Activated naive CD4-positive, alpha-beta T cell treated with anti-CD3 and anti-CD28 coated beads, Interleukin-2, amount 10 ng/mL, durations not matched to agents 7 days and 5 days (primary cell): ENCODE results near the gene UGT1A6.
A peak's percentile ranks its signal among the peaks of the same experiment; 100 is the strongest.
"Not testable (repeated sequence)": the region's sequence is repeated elsewhere in the genome, so short reads cannot be mapped to it uniquely, and the experiment has no call there.

ENCODE experiments used
- CTCF ChIA-PET: fragments of 350-600 bp; sonication (Branson Sonifier 250); formaldehyde crosslinking; loops from one replicate; lab custom pipeline; 2021; ENCODE audit warnings: antibody characterized with exemption; lab: Charles Lee
- DNase-seq: peaks from one replicate; pipeline ENCODE4 v3.0.0-alpha.2; 2020
- H3K27ac Mint-ChIP-seq: one replicate; pipeline ENCODE4 v1.8.0; 2021; ENCODE audit warnings: mild to moderate bottlenecking, moderate library complexity, mixed read lengths
- H3K27me3 Mint-ChIP-seq: one replicate; pipeline ENCODE4 v1.8.0; 2021; ENCODE audit warnings: mild to moderate bottlenecking, mixed read lengths
- H3K36me3 Mint-ChIP-seq: one replicate; pipeline ENCODE4 v1.8.0; 2021; ENCODE audit warnings: mixed read lengths
- H3K4me1 Mint-ChIP-seq: one replicate; pipeline ENCODE4 v1.8.0; 2021; ENCODE audit warnings: mixed read lengths
- H3K4me3 Mint-ChIP-seq: one replicate; pipeline ENCODE4 v1.8.0; 2021; ENCODE audit warnings: mild to moderate bottlenecking, moderate library complexity, mixed read lengths
- H3K9me3 Mint-ChIP-seq: one replicate; pipeline ENCODE4 v1.8.0; 2021; ENCODE audit warnings: mixed read lengths

The UGT1A6 gene

GRCh38 chr2:233698740-233699139, 6.0 kb downstream of the UGT1A6 start:
- CTCF ChIA-PET = no interaction called here
- no peak for DNase-seq
- H3K27ac Mint-ChIP-seq = no peak overlapping the region
- no peaks in the 10 kb centered on the region for H3K9me3 Mint-ChIP-seq
- no peak overlapping the region for H3K4me3 Mint-ChIP-seq
- H3K36me3 Mint-ChIP-seq = no peaks in the 10 kb centered on the region
- peaks cover 13% of the 10 kb centered on the region for H3K27me3 Mint-ChIP-seq
- no peaks in the 10 kb centered on the region for H3K4me1 Mint-ChIP-seq

GRCh38 chr2:233699424-233700027, 6.8 kb downstream of the UGT1A6 start:
- CTCF ChIA-PET = no interaction called here
- Mint-ChIP-seq H3K27me3 (peaks cover 10% of the 10 kb centered on the region), H3K27ac (no peak overlapping the region)

GRCh38 chr2:233700028-233700635, 7.4 kb downstream of the UGT1A6 start:
- Mint-ChIP-seq H3K27me3 (peaks cover 13% of the 10 kb centered on the region), H3K27ac (no peak overlapping the region)

More at GRCh38 chr2:233699424-233700027, 6.8 kb downstream of the UGT1A6 start:
- no peaks in the 10 kb centered on the region for H3K36me3 Mint-ChIP-seq
- no peaks in the 10 kb centered on the region for H3K4me1 Mint-ChIP-seq
- no peak for DNase-seq
- no peaks in the 10 kb centered on the region for H3K9me3 Mint-ChIP-seq
- no peak overlapping the region for H3K4me3 Mint-ChIP-seq

GRCh38 chr2:233700842-233701241, 8.2 kb downstream of the UGT1A6 start:
- H3K27me3 Mint-ChIP-seq = peaks cover 13% of the 10 kb centered on the region
- H3K4me3 Mint-ChIP-seq, H3K36me3 Mint-ChIP-seq, H3K9me3 Mint-ChIP-seq, H3K4me1 Mint-ChIP-seq, DNase-seq, CTCF ChIA-PET, H3K27ac Mint-ChIP-seq: not testable (repeated sequence)

More at GRCh38 chr2:233700028-233700635, 7.4 kb downstream of the UGT1A6 start:
- no peaks in the 10 kb centered on the region for H3K9me3 Mint-ChIP-seq
- no peak for DNase-seq
- CTCF ChIA-PET = no interaction called here
- no peak overlapping the region for H3K4me3 Mint-ChIP-seq
- H3K36me3 Mint-ChIP-seq = no peaks in the 10 kb centered on the region
- H3K4me1 Mint-ChIP-seq = no peaks in the 10 kb centered on the region

GRCh38 chr2:233702238-233702637, 9.5 kb downstream of the UGT1A6 start:
- Mint-ChIP-seq H3K27ac (no peak overlapping the region), H3K27me3 (peaks cover 15% of the 10 kb centered on the region), H3K4me3 (no peak overlapping the region), H3K4me1 (no peaks in the 10 kb centered on the region), H3K36me3 (no peaks in the 10 kb centered on the region), H3K9me3 (no peaks in the 10 kb centered on the region)
- DNase-seq = no peak
- CTCF ChIA-PET = interaction anchor here (1.4 kb wide), 1 partner anchor 9 kb away, joined by 4 read pairs; no protein-coding TSS in a partner anchor

GRCh38 chr2:233705911-233706506, 13.3 kb downstream of the UGT1A6 start:
- no peaks in the 10 kb centered on the region for H3K36me3 Mint-ChIP-seq
- H3K4me3 Mint-ChIP-seq = no peak overlapping the region
- H3K27me3 Mint-ChIP-seq = peaks cover 18% of the 10 kb centered on the region
- no peaks in the 10 kb centered on the region for H3K4me1 Mint-ChIP-seq
- CTCF ChIA-PET = no interaction called here
- no peak overlapping the region for H3K27ac Mint-ChIP-seq
- no peak for DNase-seq
- H3K9me3 Mint-ChIP-seq = no peaks in the 10 kb centered on the region

- Mint-ChIP-seq H3K9me3 (no peaks in the 10 kb centered on the region), H3K27ac (no peak overlapping the region), H3K4me3 (no peak overlapping the region), H3K27me3 (peaks cover 23% of the 10 kb centered on the region), H3K36me3 (no peaks in the 10 kb centered on the region), H3K4me1 (no peaks in the 10 kb centered on the region)
- CTCF ChIA-PET = no interaction called here
- DNase-seq = no peak
These were observed 14.0 kb downstream of the UGT1A6 start for GRCh38 chr2:233706720-233707119.

- Mint-ChIP-seq H3K27me3 (peaks cover 35% of the 10 kb centered on the region), H3K4me3 (no peak overlapping the region), H3K9me3 (no peaks in the 10 kb centered on the region), H3K36me3 (no peaks in the 10 kb centered on the region), H3K27ac (no peak overlapping the region), H3K4me1 (no peaks in the 10 kb centered on the region)
- CTCF ChIA-PET = no interaction called here
- DNase-seq = no peak
These were observed 15.4 kb downstream of the UGT1A6 start for GRCh38 chr2:233707940-233708644.

- Mint-ChIP-seq H3K36me3 (no peaks in the 10 kb centered on the region), H3K4me1 (peaks cover under 1% of the 10 kb centered on the region), H3K9me3 (no peaks in the 10 kb centered on the region), H3K4me3 (no peak overlapping the region), H3K27me3 (peaks cover 39% of the 10 kb centered on the region), H3K27ac (no peak overlapping the region)
- CTCF ChIA-PET = no interaction called here
- DNase-seq = no peak
These were observed 16.3 kb downstream of the UGT1A6 start for GRCh38 chr2:233708942-233709341.

GRCh38 chr2:233711312-233712008, 18.8 kb downstream of the UGT1A6 start:
- H3K27ac Mint-ChIP-seq = no peak overlapping the region
- H3K4me1 Mint-ChIP-seq = peaks cover 4% of the 10 kb centered on the region
- H3K4me3 Mint-ChIP-seq = no peak overlapping the region
- peak; percentile 82 for DNase-seq
- CTCF ChIA-PET = interaction anchor here (0.6 to 2.1 kb wide), 10 partner anchors 8 to 307 kb away, joined by 3 to 5 read pairs (median 4); no protein-coding TSS in a partner anchor
- no peaks in the 10 kb centered on the region for H3K36me3 Mint-ChIP-seq
- H3K27me3 Mint-ChIP-seq = peaks cover 34% of the 10 kb centered on the region
- no peaks in the 10 kb centered on the region for H3K9me3 Mint-ChIP-seq

GRCh38 chr2:233712611-233713261, 20.0 kb downstream of the UGT1A6 start, which contains the start of gene UGT1A5:
TSS of gene UGT1A5 (plus strand) at chr2:233712907. CDS start at chr2:233712992, 85 bp downstream.
- H3K9me3 Mint-ChIP-seq = no peaks in the 10 kb centered on the region
- no peaks in the 10 kb centered on the region for H3K36me3 Mint-ChIP-seq
- peaks cover 34% of the 10 kb centered on the region for H3K27me3 Mint-ChIP-seq
- CTCF ChIA-PET = interaction anchor here (0.8 to 2.1 kb wide), 5 partner anchors 22 to 308 kb away, joined by 3 to 5 read pairs (median 4); no protein-coding TSS in a partner anchor
- DNase-seq = no peak
- no peak within 1 kb of the TSS for H3K4me3 Mint-ChIP-seq
- H3K27ac Mint-ChIP-seq = no peak within 1 kb of the TSS
- H3K4me1 Mint-ChIP-seq = peaks cover 4% of the 10 kb centered on the region

GRCh38 chr2:233713262-233713615, 20.5 kb downstream of the UGT1A6 start:
- Mint-ChIP-seq H3K4me3 (no peak overlapping the region), H3K4me1 (peaks cover 4% of the 10 kb centered on the region), H3K27ac (no peak overlapping the region), H3K36me3 (no peaks in the 10 kb centered on the region), H3K9me3 (no peaks in the 10 kb centered on the region), H3K27me3 (peaks cover 33% of the 10 kb centered on the region)
- DNase-seq = no peak
- CTCF ChIA-PET = interaction anchor here (2.1 kb wide), 1 partner anchor 270 kb away, joined by 4 read pairs; no protein-coding TSS in a partner anchor

- peaks cover 26% of the 10 kb centered on the region for H3K27me3 Mint-ChIP-seq
- no peaks in the 10 kb centered on the region for H3K36me3 Mint-ChIP-seq
- no peak for DNase-seq
- peaks cover 4% of the 10 kb centered on the region for H3K4me1 Mint-ChIP-seq
- H3K4me3 Mint-ChIP-seq = no peak overlapping the region
- CTCF ChIA-PET = no interaction called here
- no peak overlapping the region for H3K27ac Mint-ChIP-seq
- no peaks in the 10 kb centered on the region for H3K9me3 Mint-ChIP-seq
These were observed 21.4 kb downstream of the UGT1A6 start for GRCh38 chr2:233714121-233714520.
